Tibial nerve (tissue), 4 donors: ENCODE measurements around the gene ERICH3.

Source experiments
- EP300 ChIP-seq, 2 donors: sonication (generic); formaldehyde crosslinking; IDR thresholded peaks; one replicate each; pipeline ENCODE4 v1.6.1; 2017; ENCODE audit warnings: antibody characterized with exemption in 2 of 2, mild to moderate bottlenecking in 1 of 2
- POLR2A ChIP-seq, 2 donors: fragments of 450-650 bp; IDR thresholded peaks; one replicate each; pipeline ENCODE4 v1.6.1; 2017; ENCODE audit warnings: antibody characterized with exemption in 2 of 2, mild to moderate bottlenecking in 2 of 2, moderate library complexity in 2 of 2
- TF ChIP-seq, protein P1 (sequence below), 5 experiments: fragments of 200-600 bp in 3 of 5; fragments of 450-650 bp in 2 of 5; sonication (generic) in 3 of 5; IDR thresholded peaks; one replicate each; pipeline ENCODE4 v1.5.1; 2016 to 2019; ENCODE audit warnings: antibody characterized with exemption in 5 of 5, mild to moderate bottlenecking in 3 of 5, moderate library complexity in 2 of 5

DNA sequence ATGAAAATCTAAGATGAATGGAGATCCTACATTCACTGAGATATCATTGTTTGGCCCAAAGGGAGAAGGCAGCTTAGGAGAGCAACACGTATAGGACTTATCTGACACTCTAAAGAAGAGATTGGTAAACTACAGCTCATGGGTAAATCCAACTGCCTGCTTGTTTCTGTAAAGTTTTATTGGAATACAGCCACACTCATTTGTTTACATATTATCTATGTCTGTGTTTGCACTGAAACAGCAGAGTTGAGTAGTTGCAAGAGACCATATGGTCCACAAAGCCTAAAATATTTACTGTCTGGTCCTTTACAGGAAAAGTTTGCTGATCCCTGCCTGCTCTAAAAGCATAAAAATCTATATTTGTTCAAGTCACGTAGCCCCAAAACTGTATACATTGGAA lies 146.9 kb downstream of the ERICH3 start:
- TF ChIP-seq POLR2A (IDR thresholded peaks at IDR 0.05): no peak
- TF ChIP-seq, protein P1, sequence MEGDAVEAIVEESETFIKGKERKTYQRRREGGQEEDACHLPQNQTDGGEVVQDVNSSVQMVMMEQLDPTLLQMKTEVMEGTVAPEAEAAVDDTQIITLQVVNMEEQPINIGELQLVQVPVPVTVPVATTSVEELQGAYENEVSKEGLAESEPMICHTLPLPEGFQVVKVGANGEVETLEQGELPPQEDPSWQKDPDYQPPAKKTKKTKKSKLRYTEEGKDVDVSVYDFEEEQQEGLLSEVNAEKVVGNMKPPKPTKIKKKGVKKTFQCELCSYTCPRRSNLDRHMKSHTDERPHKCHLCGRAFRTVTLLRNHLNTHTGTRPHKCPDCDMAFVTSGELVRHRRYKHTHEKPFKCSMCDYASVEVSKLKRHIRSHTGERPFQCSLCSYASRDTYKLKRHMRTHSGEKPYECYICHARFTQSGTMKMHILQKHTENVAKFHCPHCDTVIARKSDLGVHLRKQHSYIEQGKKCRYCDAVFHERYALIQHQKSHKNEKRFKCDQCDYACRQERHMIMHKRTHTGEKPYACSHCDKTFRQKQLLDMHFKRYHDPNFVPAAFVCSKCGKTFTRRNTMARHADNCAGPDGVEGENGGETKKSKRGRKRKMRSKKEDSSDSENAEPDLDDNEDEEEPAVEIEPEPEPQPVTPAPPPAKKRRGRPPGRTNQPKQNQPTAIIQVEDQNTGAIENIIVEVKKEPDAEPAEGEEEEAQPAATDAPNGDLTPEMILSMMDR (IDR thresholded peaks at IDR 0.05): no peak
- no peak for TF ChIP-seq EP300 (IDR thresholded peaks at IDR 0.05)
